ENCODE measurements around the gene CERS2.
A peak's percentile ranks its signal among the peaks of the same experiment; 100 is the strongest.

CERS2 gene

DNA sequence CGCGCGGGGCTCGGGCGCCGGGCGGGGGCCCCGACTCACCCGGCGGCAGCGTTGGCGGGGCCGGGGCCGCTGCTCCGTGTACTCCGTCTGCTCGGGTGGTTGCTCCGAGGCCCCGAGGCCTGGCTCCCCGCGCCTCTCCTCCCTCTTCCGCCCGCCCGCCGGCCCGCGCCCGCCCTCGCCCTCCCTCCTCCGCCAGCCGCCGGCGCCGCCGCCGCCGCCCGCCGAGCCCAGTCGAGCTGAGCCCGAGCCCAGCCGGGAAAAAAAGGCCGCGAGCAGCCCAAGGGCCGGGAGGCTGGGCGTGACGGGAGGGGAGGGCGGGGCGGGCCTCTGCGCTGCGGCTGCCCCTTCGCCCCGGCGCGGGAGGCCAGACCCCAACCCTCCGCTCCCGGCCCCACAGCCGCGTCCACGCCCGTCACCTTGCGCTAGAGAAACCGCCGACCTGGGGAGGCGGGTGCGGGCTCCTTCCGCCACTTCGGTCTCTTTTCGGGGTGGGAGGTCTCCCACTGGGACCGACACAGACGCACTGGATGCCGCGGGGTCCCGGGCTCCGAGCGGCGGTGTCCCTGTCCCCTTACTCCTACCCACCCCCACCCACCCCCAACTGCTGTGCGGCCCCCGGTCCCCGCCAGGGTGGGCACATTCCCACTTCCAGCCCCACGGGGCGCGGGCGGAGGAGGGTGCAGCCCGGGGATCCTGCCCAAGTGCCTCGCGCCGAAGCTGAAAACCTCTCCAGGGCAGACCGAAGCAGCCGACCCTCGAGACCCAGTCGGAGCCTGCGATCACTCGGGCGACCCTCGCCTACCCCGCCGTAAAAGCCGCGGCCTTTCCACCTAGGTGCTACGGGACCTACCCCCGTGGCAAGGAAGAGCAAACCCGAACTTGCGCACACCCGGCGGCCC lies at the start of gene CERS2:
CERS2 (minus strand) TSS at position 256 of the 899 bp plus-strand sequence. CDS start 5,745 bp downstream, outside the sequence.
- Mint-ChIP-seq H3K27ac (peak within 1 kb of the TSS; percentile 92), H3K4me1 (peaks cover 66% of the 10 kb centered on the region), H3K36me3 (peaks cover 28% of the 10 kb centered on the region), H3K4me3 (peak within 1 kb of the TSS; percentile 90), H3K9me3 (no peaks in the 10 kb centered on the region)
- ATAC-seq (peak; percentile 77), DNase-seq (ENCODE audit: low spot score in 2 of 2) (peak; percentile 59 to 79)

DNA sequence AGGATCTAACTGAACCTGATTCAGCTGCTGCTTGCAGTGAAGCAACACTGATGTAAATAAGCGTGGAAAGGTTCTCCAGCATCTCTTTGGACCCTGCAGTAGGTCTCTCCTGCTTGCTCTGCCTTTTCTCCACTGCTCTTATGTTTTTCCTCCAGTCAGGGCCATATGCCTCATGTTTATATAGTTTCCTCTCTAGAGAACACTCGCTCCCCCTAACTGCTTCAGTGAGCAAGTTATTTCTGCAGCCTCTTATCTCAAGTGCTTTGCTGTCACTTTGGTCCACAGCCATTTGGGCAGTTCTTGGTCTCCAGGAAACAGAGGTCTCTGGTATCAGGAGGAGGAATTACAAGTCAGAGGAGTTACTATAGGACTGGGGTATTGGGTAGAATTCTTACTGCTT lies 38.9 kb upstream of the CERS2 start:
- Mint-ChIP-seq H3K36me3 (peaks cover 14% of the 10 kb centered on the region), H3K27ac (peak overlapping the region; percentile 58), H3K9me3 (no peaks in the 10 kb centered on the region), H3K4me1 (peaks cover 11% of the 10 kb centered on the region), H3K4me3 (no peak overlapping the region)
- ATAC-seq (no peak), DNase-seq (ENCODE audit: low spot score in 2 of 2) (no peak)

DNA sequence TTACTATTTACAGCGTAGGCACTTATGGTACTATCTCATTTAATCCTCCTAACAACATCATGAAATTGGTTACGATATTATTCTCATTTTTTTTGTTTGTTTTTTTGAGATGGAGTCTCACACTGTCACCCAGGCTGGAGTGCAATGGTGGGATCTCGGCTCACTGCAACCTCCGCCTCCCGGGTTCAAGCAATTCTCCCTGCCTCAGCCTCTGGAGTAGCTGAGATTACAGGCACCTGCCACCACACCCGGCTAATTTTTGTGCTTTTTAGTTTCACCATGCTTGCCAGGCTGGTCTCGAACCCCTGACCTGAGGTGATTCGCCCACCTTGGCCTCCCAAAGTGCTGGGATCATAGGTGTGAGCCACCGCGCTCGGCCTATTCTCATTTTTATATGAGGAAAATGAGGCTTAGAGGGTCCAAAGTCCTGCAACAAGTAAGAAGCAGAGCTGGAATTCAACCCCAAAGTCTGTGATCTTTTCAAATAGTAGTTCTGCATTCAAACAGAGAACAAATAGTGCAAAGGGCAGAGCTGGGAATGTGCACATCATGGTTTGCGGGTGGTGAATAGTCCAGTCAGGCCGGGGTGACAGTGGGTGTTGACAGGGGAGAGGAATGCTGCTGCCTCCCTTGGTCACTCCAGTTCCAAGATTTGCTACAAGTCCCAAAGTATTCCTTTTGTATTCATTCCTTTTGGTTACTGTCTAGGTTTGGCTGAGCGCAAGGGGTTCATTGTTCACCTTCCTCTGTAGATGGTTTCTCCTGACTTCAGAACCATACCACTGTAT lies 38.2 kb upstream of the CERS2 start:
- no peak for DNase-seq (ENCODE audit: low spot score in 2 of 2)
- no peaks in the 10 kb centered on the region for H3K9me3 Mint-ChIP-seq
- no peak for ATAC-seq
- peaks cover 18% of the 10 kb centered on the region for H3K4me1 Mint-ChIP-seq
- H3K27ac Mint-ChIP-seq, result peak overlapping the region; percentile 58
- H3K4me3 Mint-ChIP-seq, result no peak overlapping the region
- peaks cover 12% of the 10 kb centered on the region for H3K36me3 Mint-ChIP-seq

DNA sequence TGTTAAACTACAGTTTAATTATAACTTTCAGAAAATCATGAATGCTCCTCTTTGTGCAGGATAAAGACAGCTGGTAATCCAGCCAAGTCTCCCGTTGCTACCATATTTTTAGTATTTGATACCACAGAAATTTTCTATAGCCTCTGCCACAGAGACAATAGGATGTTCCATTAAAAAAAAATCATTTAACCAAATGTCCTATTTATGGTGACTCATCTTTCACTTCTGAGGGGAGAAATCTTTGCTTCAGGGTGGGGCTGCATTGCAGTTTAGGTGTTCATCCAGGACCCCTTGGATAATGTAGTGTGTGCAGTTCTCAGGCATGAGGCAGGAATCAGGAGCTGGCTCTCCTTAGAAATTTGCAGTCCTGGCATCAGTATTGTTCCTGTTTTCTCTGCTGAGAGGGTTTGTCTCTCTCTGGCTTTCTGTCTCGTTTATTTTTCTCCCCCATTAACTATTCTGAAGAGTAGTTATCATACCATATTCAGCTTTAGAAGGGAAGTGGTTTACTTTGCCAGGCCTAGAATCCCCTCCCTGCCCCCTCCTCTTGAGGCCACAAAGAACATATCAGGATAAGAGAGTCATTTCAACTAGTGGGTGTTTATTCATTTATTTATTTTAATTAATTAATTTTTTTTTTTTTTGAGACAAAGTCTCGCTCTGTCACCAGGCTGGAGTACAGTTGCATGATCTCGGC lies 36.7 kb upstream of the CERS2 start:
- DNase-seq (ENCODE audit: low spot score in 2 of 2) (no peak), ATAC-seq (no peak)
- H3K36me3 Mint-ChIP-seq, result peaks cover 12% of the 10 kb centered on the region
- peaks cover 33% of the 10 kb centered on the region for H3K4me1 Mint-ChIP-seq
- no peak overlapping the region for H3K27ac Mint-ChIP-seq
- H3K4me3 Mint-ChIP-seq, result no peak overlapping the region
- no peaks in the 10 kb centered on the region for H3K9me3 Mint-ChIP-seq

GRCh38 chr1:151010346-151010726 lies 35.7 kb upstream of the CERS2 start:
- DNase-seq (ENCODE audit: low spot score in 2 of 2), result no peak
- Mint-ChIP-seq H3K9me3 (no peaks in the 10 kb centered on the region), H3K4me1 (peaks cover 42% of the 10 kb centered on the region), H3K36me3 (peaks cover 12% of the 10 kb centered on the region), H3K27ac (no peak overlapping the region), H3K4me3 (no peak overlapping the region)
- no peak for ATAC-seq

- Mint-ChIP-seq H3K4me3 (peak overlapping the region; percentile 99), H3K9me3 (no peaks in the 10 kb centered on the region), H3K27ac (peak overlapping the region; percentile 95), H3K36me3 (peaks cover 12% of the 10 kb centered on the region), H3K4me1 (peaks cover 44% of the 10 kb centered on the region)
- DNase-seq (ENCODE audit: low spot score in 2 of 2), result no peak
- ATAC-seq, result no peak
These were observed 35.2 kb upstream of the CERS2 start for GRCh38 chr1:151009674-151010345.

GRCh38 chr1:151009206-151009587 lies 34.6 kb upstream of the CERS2 start:
- H3K27ac Mint-ChIP-seq, result peak overlapping the region; percentile 95
- H3K4me3 Mint-ChIP-seq, result peak overlapping the region; percentile 99
- DNase-seq (ENCODE audit: low spot score in 2 of 2) (no peak), ATAC-seq (peak; percentile 50)
- peaks cover 12% of the 10 kb centered on the region for H3K36me3 Mint-ChIP-seq
- H3K9me3 Mint-ChIP-seq, result no peaks in the 10 kb centered on the region
- peaks cover 44% of the 10 kb centered on the region for H3K4me1 Mint-ChIP-seq

- no peaks in the 10 kb centered on the region for H3K9me3 Mint-ChIP-seq
- peak within 1 kb of the TSS; percentile 95 for H3K27ac Mint-ChIP-seq
- H3K36me3 Mint-ChIP-seq, result peaks cover 12% of the 10 kb centered on the region
- H3K4me1 Mint-ChIP-seq, result peaks cover 44% of the 10 kb centered on the region
- ATAC-seq, result peak; percentile 91
- peak; percentile 91 to 96 for DNase-seq (ENCODE audit: low spot score in 2 of 2)
- peak within 1 kb of the TSS; percentile 99 for H3K4me3 Mint-ChIP-seq
These were observed 33.9 kb upstream of the CERS2 start, which contains the start of gene PRUNE1 for GRCh38 chr1:151008244-151009205. Gene PRUNE1, plus strand, starts transcription at chr1:151008449. Its CDS starts 184 bp downstream, at chr1:151008633.

DNA sequence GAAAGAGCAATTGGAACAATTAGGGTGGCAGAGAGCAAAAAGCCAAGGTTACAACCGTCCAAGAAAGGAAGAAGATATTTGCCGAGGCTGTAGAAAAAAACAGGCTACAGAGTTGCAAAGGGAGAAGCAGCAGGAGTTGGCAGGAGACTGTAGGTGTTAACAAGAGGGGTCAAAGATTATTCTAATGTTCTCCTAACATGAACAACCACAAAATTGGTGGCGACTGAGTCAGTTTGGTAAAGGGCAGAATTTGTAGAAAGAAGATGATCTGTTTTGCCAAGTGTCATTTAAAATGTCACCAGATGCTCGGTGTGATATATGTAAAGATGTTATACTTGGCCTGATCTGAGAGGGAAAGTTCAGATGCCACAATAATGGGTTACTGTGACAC lies 33.2 kb upstream of the CERS2 start:
- Mint-ChIP-seq H3K36me3 (peaks cover 12% of the 10 kb centered on the region), H3K4me1 (peaks cover 48% of the 10 kb centered on the region), H3K9me3 (no peaks in the 10 kb centered on the region), H3K27ac (peak overlapping the region; percentile 95), H3K4me3 (peak overlapping the region; percentile 99)
- DNase-seq (ENCODE audit: low spot score in 2 of 2) (no peak), ATAC-seq (no peak)

- Mint-ChIP-seq H3K4me3 (peak within 1 kb of the TSS; percentile 99), H3K9me3 (no peaks in the 10 kb centered on the region), H3K4me1 (peaks cover 61% of the 10 kb centered on the region), H3K27ac (peak within 1 kb of the TSS; percentile 95), H3K36me3 (peaks cover 11% of the 10 kb centered on the region)
- DNase-seq (ENCODE audit: low spot score in 2 of 2) (peak in 1 of 2 donors; percentile 58), ATAC-seq (peak; percentile 27)
These were observed 31.9 kb upstream of the CERS2 start, which contains the start of gene MINDY1 for GRCh38 chr1:151006327-151007052. Gene MINDY1, minus strand, starts transcription at chr1:151006902. Its CDS starts 4,285 bp downstream, at chr1:151002617.

DNA sequence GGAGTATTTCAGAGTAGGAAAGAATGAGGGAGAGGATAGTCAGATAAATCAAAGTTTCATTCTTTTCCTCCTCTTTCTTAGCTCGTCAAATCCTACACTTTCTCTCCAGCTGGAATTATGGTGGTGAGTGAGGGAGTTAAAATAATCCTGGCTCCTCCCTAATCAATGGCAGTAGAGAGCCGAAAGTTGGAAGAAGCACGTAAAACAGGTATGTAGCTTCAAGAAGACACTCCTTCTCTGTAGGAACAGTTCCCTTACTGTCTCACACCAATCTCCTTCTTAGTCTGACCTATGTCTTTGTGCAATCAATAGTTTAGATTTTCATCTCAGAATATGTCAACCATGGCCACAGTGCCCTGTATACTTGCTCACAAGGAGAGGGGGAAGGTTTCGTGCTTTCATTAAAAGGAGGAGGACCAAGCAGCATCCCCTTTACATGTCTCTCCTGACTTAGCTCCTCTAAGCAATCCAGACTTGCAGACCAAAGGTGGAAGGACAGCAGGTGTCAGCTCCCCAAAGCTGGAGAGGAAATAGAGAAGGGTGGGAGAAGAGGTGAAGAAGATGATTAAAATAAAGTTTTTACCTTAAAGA lies 31.2 kb upstream of the CERS2 start:
- Mint-ChIP-seq H3K4me3 (peak overlapping the region; percentile 99), H3K9me3 (no peaks in the 10 kb centered on the region), H3K4me1 (peaks cover 61% of the 10 kb centered on the region), H3K27ac (peak overlapping the region; percentile 95), H3K36me3 (peaks cover 6% of the 10 kb centered on the region)
- ATAC-seq, result no peak
- DNase-seq (ENCODE audit: low spot score in 2 of 2), result no peak

DNA sequence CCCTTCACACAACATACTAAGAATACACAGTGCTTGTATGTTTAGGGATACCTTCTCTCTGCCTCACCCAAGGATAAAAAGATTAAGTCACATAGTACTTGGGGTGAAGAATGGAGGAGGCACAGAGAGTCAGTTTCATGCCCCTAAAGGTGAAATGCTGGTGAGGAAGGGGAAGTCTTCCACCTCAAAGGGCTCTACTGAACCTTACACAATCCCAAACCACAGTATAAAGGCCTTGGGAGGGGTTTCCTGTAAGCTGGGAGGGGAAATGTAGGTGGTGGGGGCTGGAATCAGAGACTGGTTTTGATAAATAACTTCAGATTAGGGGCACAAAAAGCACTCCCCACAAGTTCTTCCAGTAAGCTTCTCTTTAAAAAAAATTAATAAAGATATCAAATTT lies 28.5 kb upstream of the CERS2 start:
- Mint-ChIP-seq H3K9me3 (no peaks in the 10 kb centered on the region), H3K27ac (peak overlapping the region; percentile 36), H3K4me3 (no peak overlapping the region), H3K4me1 (peaks cover 47% of the 10 kb centered on the region), H3K36me3 (peaks cover 1% of the 10 kb centered on the region)
- no peak for ATAC-seq
- no peak for DNase-seq (ENCODE audit: low spot score in 2 of 2)

DNA sequence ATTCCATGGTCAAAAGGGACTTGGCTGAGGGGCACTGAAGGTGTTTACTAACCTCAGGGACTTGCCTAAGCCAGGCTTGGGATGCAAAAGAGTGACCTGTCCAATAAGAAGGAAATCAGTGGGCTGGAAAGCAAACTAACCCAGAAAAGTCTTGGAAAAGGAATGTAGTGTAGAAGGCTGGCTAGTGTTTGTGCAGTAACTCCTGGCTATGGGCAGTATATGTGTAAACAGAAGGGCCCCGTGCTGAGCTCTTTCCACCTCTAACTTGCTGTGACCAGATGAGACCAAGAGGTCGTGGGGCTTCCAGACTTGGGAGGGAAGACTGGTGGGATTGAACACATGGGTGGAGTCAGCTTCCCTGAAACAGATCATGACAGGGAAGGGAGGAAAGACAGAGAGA lies 28.0 kb upstream of the CERS2 start:
- H3K27ac Mint-ChIP-seq, result peak overlapping the region; percentile 36
- H3K4me3 Mint-ChIP-seq, result no peak overlapping the region
- H3K9me3 Mint-ChIP-seq, result no peaks in the 10 kb centered on the region
- peaks cover 41% of the 10 kb centered on the region for H3K4me1 Mint-ChIP-seq
- no peak for ATAC-seq
- no peaks in the 10 kb centered on the region for H3K36me3 Mint-ChIP-seq
- DNase-seq (ENCODE audit: low spot score in 2 of 2), result no peak

All from stimulated activated effector memory CD8-positive, alpha-beta T cell treated with anti-CD3 and anti-CD28 coated beads, Interleukin-12 subunit alpha, Interleukin-12 subunit beta, amount 100 ng/mL, for 72 hours (primary cell).